Measurements from ENCODE around the gene SNTB2. TPM values are rescaled to one million over a fixed set of nuclear protein-coding genes. Genes with fewer than 3 reads are reported as not detected.

Gene SNTB2
- total and polyA plus RNA-seq, 4 donors = 2.1 to 7.8 (median 4.1) TPM

- TF ChIP-seq HNF4G (IDR thresholded peaks at IDR 0.05) (no peak), HNF4A (conservative IDR thresholded peaks at IDR 0.05) (no peak), RAD21 (IDR thresholded peaks at IDR 0.05) (no peak), JUND (IDR thresholded peaks at IDR 0.05) (no peak), YY1 (IDR thresholded peaks at IDR 0.05) (no peak)
Observed at GRCh38 chr16:69201291-69201690, 14.3 kb downstream of the SNTB2 start (continued).

DNA sequence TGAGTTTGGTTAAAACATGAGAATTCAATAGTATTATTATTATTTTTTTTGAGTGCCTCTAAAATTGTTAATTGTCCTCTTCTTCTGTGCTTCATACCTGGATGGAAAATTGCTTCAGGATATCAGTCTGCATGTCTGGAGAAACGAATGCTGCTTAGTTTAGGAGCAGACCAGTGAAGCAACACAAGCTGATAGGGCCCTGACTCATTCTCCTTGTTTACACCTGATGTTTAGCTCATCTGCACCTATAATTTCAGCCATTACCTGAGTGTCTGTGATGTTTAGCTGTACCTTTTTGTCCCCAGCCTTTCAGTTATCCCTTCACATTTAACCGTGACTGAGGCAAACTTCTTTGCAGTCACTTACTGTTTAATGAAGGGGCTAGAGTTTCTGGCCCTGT, 14.8 kb downstream of the SNTB2 start:
- Histone ChIP-seq H3K9ac (ENCODE audit: low read depth in 1 of 2, low read length in 2 of 2) (no peak overlapping the region), H3K9me3 (ENCODE audit: control insufficient read depth in 4 of 4, low read length in 3 of 4) (no peaks in the 10 kb centered on the region), H3K4me3 (ENCODE audit: low read depth in 1 of 3, low read length in 3 of 3) (no peak overlapping the region), H3K36me3 (ENCODE audit: control insufficient read depth in 4 of 4, insufficient read depth in 3 of 4, low read depth in 1 of 4, low read length in 3 of 4) (no peaks in the 10 kb centered on the region), H3K4me1 (ENCODE audit: control insufficient read depth in 4 of 4, insufficient read depth in 4 of 4, low read length in 3 of 4) (no peaks in the 10 kb centered on the region), H3K27ac (ENCODE audit: low read depth in 1 of 2, low read length in 2 of 2) (no peak overlapping the region), H3K27me3 (ENCODE audit: control insufficient read depth in 4 of 4, insufficient read depth in 4 of 4, low read length in 3 of 4) (no peaks in the 10 kb centered on the region)
- TF ChIP-seq FOXA2 (IDR thresholded peaks at IDR 0.05) = no peak
- no peak for TF ChIP-seq JUND (IDR thresholded peaks at IDR 0.05)
- TF ChIP-seq RXRA (IDR thresholded peaks at IDR 0.05) = no peak
- no peak for TF ChIP-seq EGR1 (IDR thresholded peaks at IDR 0.05; ENCODE audit: low read depth in 2 of 2)
- no peak for TF ChIP-seq SP1 (IDR thresholded peaks at IDR 0.05)
- no peak for TF ChIP-seq CTCF (IDR thresholded peaks at IDR 0.05; ENCODE audit: low read depth, low read length, missing input control)
- DNase-seq (ENCODE audit: low spot score) = no peak
- WGBS = 80% methylated on average over 2 of the region's 2 CpGs

- Histone ChIP-seq H3K9ac (ENCODE audit: low read depth in 1 of 2, low read length in 2 of 2) (no peak overlapping the region), H3K4me3 (ENCODE audit: low read depth in 1 of 3, low read length in 3 of 3) (no peak overlapping the region), H3K27me3 (ENCODE audit: control insufficient read depth in 4 of 4, insufficient read depth in 4 of 4, low read length in 3 of 4) (no peaks in the 10 kb centered on the region), H3K4me1 (ENCODE audit: control insufficient read depth in 4 of 4, insufficient read depth in 4 of 4, low read length in 3 of 4) (no peaks in the 10 kb centered on the region), H3K36me3 (ENCODE audit: control insufficient read depth in 4 of 4, insufficient read depth in 3 of 4, low read depth in 1 of 4, low read length in 3 of 4) (no peaks in the 10 kb centered on the region), H3K27ac (ENCODE audit: low read depth in 1 of 2, low read length in 2 of 2) (no peak overlapping the region), H3K9me3 (ENCODE audit: control insufficient read depth in 4 of 4, low read length in 3 of 4) (no peaks in the 10 kb centered on the region)
- TF ChIP-seq ATF3 (IDR thresholded peaks at IDR 0.05) (no peak), FOXA1 (IDR thresholded peaks at IDR 0.05) (no peak), GABPA (IDR thresholded peaks at IDR 0.05 in 1 of 2, conservative IDR thresholded peaks at IDR 0.05 in 1 of 2) (no peak), NR2F2 (IDR thresholded peaks at IDR 0.05) (no peak), YY1 (IDR thresholded peaks at IDR 0.05) (no peak), EGR1 (IDR thresholded peaks at IDR 0.05; ENCODE audit: low read depth in 2 of 2) (no peak), RAD21 (IDR thresholded peaks at IDR 0.05) (no peak), MAX (IDR thresholded peaks at IDR 0.05) (no peak), TAF1 (conservative IDR thresholded peaks at IDR 0.05) (no peak), HNF4A (conservative IDR thresholded peaks at IDR 0.05) (no peak), CTCF (IDR thresholded peaks at IDR 0.05; ENCODE audit: low read depth, low read length, missing input control) (no peak)
- TF ChIP-seq, protein P1, sequence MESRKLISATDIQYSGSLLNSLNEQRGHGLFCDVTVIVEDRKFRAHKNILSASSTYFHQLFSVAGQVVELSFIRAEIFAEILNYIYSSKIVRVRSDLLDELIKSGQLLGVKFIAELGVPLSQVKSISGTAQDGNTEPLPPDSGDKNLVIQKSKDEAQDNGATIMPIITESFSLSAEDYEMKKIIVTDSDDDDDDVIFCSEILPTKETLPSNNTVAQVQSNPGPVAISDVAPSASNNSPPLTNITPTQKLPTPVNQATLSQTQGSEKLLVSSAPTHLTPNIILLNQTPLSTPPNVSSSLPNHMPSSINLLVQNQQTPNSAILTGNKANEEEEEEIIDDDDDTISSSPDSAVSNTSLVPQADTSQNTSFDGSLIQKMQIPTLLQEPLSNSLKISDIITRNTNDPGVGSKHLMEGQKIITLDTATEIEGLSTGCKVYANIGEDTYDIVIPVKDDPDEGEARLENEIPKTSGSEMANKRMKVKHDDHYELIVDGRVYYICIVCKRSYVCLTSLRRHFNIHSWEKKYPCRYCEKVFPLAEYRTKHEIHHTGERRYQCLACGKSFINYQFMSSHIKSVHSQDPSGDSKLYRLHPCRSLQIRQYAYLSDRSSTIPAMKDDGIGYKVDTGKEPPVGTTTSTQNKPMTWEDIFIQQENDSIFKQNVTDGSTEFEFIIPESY (IDR thresholded peaks at IDR 0.05) = no peak
- DNase-seq (ENCODE audit: low spot score) = no peak
Observed at GRCh38 chr16:69204172-69204571, 17.2 kb downstream of the SNTB2 start.

All from liver (tissue), 9 donors.